ENCODE data around the gene RAB44. TPM values are rescaled to one million over a fixed set of nuclear protein-coding genes. Genes with fewer than 3 reads are reported as not detected.

Gene RAB44
- total and polyA plus RNA-seq, 2 of the 13 experiments (the other 11 are each of a cell fraction or from before 2014, with no cell fraction given) = not detected

GRCh38 chr6:36754582-36755434 is 57.2 kb downstream of the RAB44 start:
- ATAC-seq (no peak), FAIRE-seq (no peak), DNase-seq (ENCODE audit: low spot score) (no peak)
- intact Hi-C loops (cut with micrococcal nuclease; ENCODE audit: unreplicated experiment) (no loop called here), in situ Hi-C loops (cut with HindIII; ENCODE audit: extremely low pct_ligation_motif_present, low pct_unique_long_range_greater_than_20kb) (no loop called here)
- Histone ChIP-seq H3K27ac (ENCODE audit: extremely low read length, insufficient read depth, low read length) (no peak overlapping the region), H3K27me3 (ENCODE audit: control insufficient read depth in 1 of 2, insufficient read depth in 2 of 2, low read length in 2 of 2) (peaks cover 2 to 70% of the 10 kb centered on the region in 2 experiments; a peak in 3 of 5 replicates), H2AFZ (ENCODE audit: low read length) (no peak overlapping the region), H3K9me3 (ENCODE audit: low read length) (no peaks in the 10 kb centered on the region), H3K36me3 (replicated peaks in 1 of 2; ENCODE audit: control insufficient read depth in 1 of 2, insufficient read depth in 2 of 2, low read length in 2 of 2) (no peaks in the 10 kb centered on the region), H3K4me2 (ENCODE audit: low read depth, low read length) (no peak overlapping the region), H3K79me2 (ENCODE audit: insufficient read depth, low read length) (no peaks in the 10 kb centered on the region), H4K20me1 (ENCODE audit: insufficient read depth, low read length) (no peaks in the 10 kb centered on the region; the same call in 1 of the 2 replicates), H3K4me1 (ENCODE audit: insufficient read depth, low read length) (peaks cover 10% of the 10 kb centered on the region; the same call in 1 of the 2 replicates), H3K9ac (ENCODE audit: insufficient read depth, low read depth, low read length) (no peak overlapping the region), H3K4me3 (replicated peaks in 1 of 3; ENCODE audit: insufficient read depth in 1 of 3, low read depth in 2 of 3, low read length in 3 of 3) (no peak overlapping the region)
- WGBS (ENCODE audit: low lambda C conversion rate) = 40% methylated on average over 9 of the region's 9 CpGs
- ChIA-PET POLR2A (no interaction called here), CTCF (ENCODE audit: low intra/inter-chr PET ratio, low total read pairs) (no interaction called here)
- no TSS peak for BruUV-seq (replicated peaks)
- no peak for TF ChIP-seq ELF3 (CRISPR knock-in tag; IDR thresholded peaks at IDR 0.05)
- TF ChIP-seq ZNF354B (CRISPR knock-in tag; IDR thresholded peaks at IDR 0.05) = no peak
- TF ChIP-seq ZNF362 (CRISPR knock-in tag; IDR thresholded peaks at IDR 0.05; ENCODE audit: borderline replicate concordance) = no peak
- no peak for TF ChIP-seq ZSCAN12 (CRISPR knock-in tag; IDR thresholded peaks at IDR 0.05)
- no peak for TF ChIP-seq HNRNPLL (IDR thresholded peaks at IDR 0.05; ENCODE audit: low read depth, low read length, poor library complexity, severe bottlenecking)
- TF ChIP-seq TERF1 (CRISPR knock-in tag; IDR thresholded peaks at IDR 0.05) = no peak
- TF ChIP-seq ZBTB25 (CRISPR knock-in tag; IDR thresholded peaks at IDR 0.05) = no peak
- TF ChIP-seq HOXA7 (CRISPR knock-in tag; IDR thresholded peaks at IDR 0.05) = no peak
- no peak for TF ChIP-seq ATF1 (CRISPR knock-in tag; IDR thresholded peaks at IDR 0.05)
- TF ChIP-seq ZNF142 (CRISPR knock-in tag; IDR thresholded peaks at IDR 0.05) = no peak
- TF ChIP-seq CCDC6 (CRISPR knock-in tag; IDR thresholded peaks at IDR 0.05) = no peak
- no peak for TF ChIP-seq PLSCR1 (CRISPR knock-in tag; IDR thresholded peaks at IDR 0.05; ENCODE audit: borderline replicate concordance)
- no peak for TF ChIP-seq ZFP1 (CRISPR knock-in tag; IDR thresholded peaks at IDR 0.05)
